GM12864 (cell line): ENCODE measurements around the gene UQCR10.

Experiments
- DNase-seq: peaks from one replicate; pipeline ENCODE4 v3.0.0-alpha.2; 2011; ENCODE audit warnings: low read depth
- H3K4me3 ChIP-seq: 2 replicates; pipeline ENCODE4 v1.5.1; 2011; ENCODE audit warnings: mild to moderate bottlenecking, low read depth, low read length, control low read depth
- CTCF ChIP-seq: IDR thresholded peaks from 2 replicates; pipeline ENCODE4 v1.5.1; 2011; ENCODE audit warnings: low read depth, mild to moderate bottlenecking, moderate library complexity, low read length, control low read depth, inconsistent platforms; ENCODE audit errors: missing control alignments

The UQCR10 gene

GRCh38 chr22:29798318-29798717 is 31.1 kb downstream of the UQCR10 start:
- no peak overlapping the region for H3K4me3 ChIP-seq
- TF ChIP-seq CTCF = no peak
- DNase-seq = peak; percentile 25

GRCh38 chr22:29798801-29799200 is 31.6 kb downstream of the UQCR10 start:
- no peak for DNase-seq
- no peak overlapping the region for H3K4me3 ChIP-seq
- no peak for TF ChIP-seq CTCF

- TF ChIP-seq CTCF = no peak
- no peak for DNase-seq
- no peak overlapping the region for H3K4me3 ChIP-seq
Observed at GRCh38 chr22:29799217-29799680, 32.1 kb downstream of the UQCR10 start.

GRCh38 chr22:29801153-29801552 is 34.0 kb downstream of the UQCR10 start:
- TF ChIP-seq CTCF = no peak
- no peak for DNase-seq
- H3K4me3 ChIP-seq = no peak overlapping the region

- no peak for DNase-seq
- H3K4me3 ChIP-seq = no peak overlapping the region
- TF ChIP-seq CTCF = no peak
Observed at GRCh38 chr22:29801796-29802195, 34.6 kb downstream of the UQCR10 start.

GRCh38 chr22:29803190-29803589 is 36.0 kb downstream of the UQCR10 start:
- no peak for TF ChIP-seq CTCF
- no peak for DNase-seq
- no peak overlapping the region for H3K4me3 ChIP-seq

- no peak for TF ChIP-seq CTCF
- H3K4me3 ChIP-seq = no peak overlapping the region
- DNase-seq = no peak
Observed at GRCh38 chr22:29804985-29805384, 37.8 kb downstream of the UQCR10 start.
